Measurements from ENCODE around the gene GOLM1. TPM values are rescaled to one million over a fixed set of nuclear protein-coding genes. Genes with fewer than 3 reads are reported as not detected.

The GOLM1 gene
- total RNA-seq, 1 donor from 2014 or later = 149 TPM

DNA sequence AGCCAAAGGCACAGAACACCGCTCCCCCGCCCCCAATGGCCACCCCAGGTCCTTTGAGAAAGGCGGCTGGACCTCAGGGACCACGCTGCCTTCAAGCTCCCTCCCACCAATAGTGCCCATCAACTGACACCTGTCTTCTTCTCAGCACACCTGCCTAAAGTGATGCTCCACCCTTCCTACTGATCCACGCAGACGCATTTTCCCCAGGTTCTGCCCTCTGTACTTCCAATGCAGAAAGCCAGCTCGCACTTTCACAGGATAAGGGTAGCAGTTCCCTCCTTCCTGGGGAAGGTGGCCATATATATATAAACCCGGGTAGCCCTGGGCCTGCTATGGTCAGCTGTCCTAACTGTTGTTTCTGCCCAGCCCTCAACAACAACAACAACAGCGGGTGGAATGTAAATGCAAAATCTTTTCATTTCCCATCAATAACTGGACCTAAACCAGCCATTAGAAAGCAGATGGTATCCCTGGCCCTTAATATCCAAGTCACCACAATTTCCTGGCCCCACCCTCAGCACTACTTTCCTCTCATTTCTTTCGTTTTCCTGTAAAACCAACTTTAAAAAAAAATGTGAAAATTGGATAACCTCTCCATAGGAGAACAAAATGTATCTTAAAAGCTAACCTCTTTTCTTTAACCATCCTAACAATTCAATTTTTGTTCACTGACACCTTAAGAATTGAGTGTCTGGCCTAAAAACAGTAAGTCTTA is 1.7 kb downstream of the GOLM1 start:
- Mint-ChIP-seq H3K27ac (peak overlapping the region; percentile 75), H3K9me3 (no peaks in the 10 kb centered on the region), H3K36me3 (peaks cover 8% of the 10 kb centered on the region), H3K27me3 (no peaks in the 10 kb centered on the region), H3K4me3 (peak overlapping the region; percentile 81), H3K4me1 (ENCODE audit: unreplicated experiment) (peaks cover 36% of the 10 kb centered on the region)
- TF ChIP-seq, protein P1, sequence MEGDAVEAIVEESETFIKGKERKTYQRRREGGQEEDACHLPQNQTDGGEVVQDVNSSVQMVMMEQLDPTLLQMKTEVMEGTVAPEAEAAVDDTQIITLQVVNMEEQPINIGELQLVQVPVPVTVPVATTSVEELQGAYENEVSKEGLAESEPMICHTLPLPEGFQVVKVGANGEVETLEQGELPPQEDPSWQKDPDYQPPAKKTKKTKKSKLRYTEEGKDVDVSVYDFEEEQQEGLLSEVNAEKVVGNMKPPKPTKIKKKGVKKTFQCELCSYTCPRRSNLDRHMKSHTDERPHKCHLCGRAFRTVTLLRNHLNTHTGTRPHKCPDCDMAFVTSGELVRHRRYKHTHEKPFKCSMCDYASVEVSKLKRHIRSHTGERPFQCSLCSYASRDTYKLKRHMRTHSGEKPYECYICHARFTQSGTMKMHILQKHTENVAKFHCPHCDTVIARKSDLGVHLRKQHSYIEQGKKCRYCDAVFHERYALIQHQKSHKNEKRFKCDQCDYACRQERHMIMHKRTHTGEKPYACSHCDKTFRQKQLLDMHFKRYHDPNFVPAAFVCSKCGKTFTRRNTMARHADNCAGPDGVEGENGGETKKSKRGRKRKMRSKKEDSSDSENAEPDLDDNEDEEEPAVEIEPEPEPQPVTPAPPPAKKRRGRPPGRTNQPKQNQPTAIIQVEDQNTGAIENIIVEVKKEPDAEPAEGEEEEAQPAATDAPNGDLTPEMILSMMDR (conservative IDR thresholded peaks at IDR 0.05) = no peak
- no peak for DNase-seq (ENCODE audit: extremely low spot score, unreplicated experiment)

DNA sequence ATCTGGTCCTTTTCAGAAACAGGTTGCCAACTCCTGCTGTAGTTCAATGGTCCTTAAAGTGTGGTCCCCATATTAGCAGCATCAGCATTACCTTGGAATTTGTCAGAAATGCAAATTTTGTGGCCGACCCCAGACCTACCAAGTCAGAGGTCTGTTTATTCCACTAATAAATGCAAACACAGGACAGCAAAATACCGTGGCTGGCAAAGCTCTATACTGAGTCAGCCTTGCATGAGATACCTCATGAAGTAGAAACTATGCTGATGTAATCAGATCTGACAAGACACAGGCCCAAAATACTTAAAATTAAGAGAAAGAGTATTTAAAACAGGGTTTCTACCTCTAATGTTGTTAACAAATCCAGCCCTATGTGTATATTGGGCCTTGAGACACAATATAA is 3.0 kb downstream of the GOLM1 start:
- peaks cover 40% of the 10 kb centered on the region for H3K4me1 Mint-ChIP-seq (ENCODE audit: unreplicated experiment)
- peak overlapping the region; percentile 71 for H3K27ac Mint-ChIP-seq
- peak overlapping the region; percentile 72 for H3K4me3 Mint-ChIP-seq
- TF ChIP-seq, protein P1 (conservative IDR thresholded peaks at IDR 0.05) = no peak
- no peaks in the 10 kb centered on the region for H3K9me3 Mint-ChIP-seq
- no peaks in the 10 kb centered on the region for H3K27me3 Mint-ChIP-seq
- H3K36me3 Mint-ChIP-seq = peaks cover 8% of the 10 kb centered on the region
- no peak for DNase-seq (ENCODE audit: extremely low spot score, unreplicated experiment)

DNA sequence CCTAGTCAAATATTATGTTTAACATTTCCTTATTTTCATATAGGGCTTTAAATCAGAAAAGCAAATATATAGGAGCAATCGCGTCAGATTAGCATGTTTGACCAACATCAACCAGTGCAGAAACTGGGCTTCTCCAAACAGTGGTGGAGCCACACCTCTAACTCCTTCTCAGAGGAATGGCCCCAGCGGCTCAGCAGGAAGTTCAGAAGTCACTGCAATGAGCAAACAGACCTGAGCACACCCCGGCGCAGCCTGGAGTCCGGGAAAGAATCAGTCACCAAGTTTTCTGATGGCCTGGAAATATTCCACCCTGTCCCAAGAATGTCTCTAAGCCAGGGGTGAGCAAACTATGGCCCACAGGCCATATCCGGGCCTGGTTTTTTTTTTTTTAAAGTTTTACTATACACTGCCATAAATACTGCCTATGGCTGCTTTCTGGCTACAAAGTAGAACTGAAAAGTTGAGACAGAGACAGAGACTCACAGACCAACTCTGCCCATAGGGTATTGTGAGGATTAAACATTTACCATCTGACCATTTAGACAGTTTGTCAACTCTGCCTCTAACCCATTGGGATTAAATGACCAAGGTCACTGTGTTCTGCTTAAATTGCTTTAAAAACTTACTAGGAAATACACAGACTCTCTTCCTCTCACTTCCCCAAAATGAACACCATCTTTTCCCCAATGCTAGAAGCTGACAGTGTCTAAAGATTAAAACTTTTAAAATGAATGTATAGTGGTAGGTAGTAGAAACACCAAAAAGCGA is 5.4 kb downstream of the GOLM1 start:
- H3K9me3 Mint-ChIP-seq = peaks cover 5% of the 10 kb centered on the region
- TF ChIP-seq, protein P1 (conservative IDR thresholded peaks at IDR 0.05) = no peak

DNA sequence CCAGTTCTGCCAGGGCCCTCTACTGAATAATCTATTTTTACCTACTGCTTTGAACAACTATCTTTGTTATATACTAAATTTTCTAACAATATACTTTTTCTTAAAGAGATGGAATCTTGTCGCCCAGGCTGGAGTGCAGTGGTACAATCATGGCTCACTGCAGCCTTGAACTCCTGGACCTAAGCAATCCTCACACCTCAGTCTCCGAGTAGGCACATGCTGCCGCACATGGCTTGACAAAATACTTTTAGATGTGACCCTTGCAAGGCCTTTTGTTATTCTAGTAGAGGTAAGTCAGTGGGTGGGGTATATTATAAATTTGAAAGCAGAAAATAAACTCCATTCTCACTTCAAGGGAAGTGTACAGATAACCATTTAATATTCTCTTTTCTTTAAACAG is 7.9 kb downstream of the GOLM1 start:
- no peak overlapping the region for H3K27ac Mint-ChIP-seq
- TF ChIP-seq, protein P1 (conservative IDR thresholded peaks at IDR 0.05) = no peak
- H3K27me3 Mint-ChIP-seq = no peaks in the 10 kb centered on the region
- peaks cover 25% of the 10 kb centered on the region for H3K4me1 Mint-ChIP-seq (ENCODE audit: unreplicated experiment)
- no peak overlapping the region for H3K4me3 Mint-ChIP-seq
- H3K36me3 Mint-ChIP-seq = peaks cover 33% of the 10 kb centered on the region
- DNase-seq (ENCODE audit: extremely low spot score, unreplicated experiment) = no peak
- H3K9me3 Mint-ChIP-seq = peaks cover 11% of the 10 kb centered on the region

More for the DNA sequence above, 5.4 kb downstream of the GOLM1 start:
- peak overlapping the region; percentile 74 for H3K4me3 Mint-ChIP-seq
- DNase-seq (ENCODE audit: extremely low spot score, unreplicated experiment) = no peak
- H3K36me3 Mint-ChIP-seq = peaks cover 20% of the 10 kb centered on the region
- no peaks in the 10 kb centered on the region for H3K27me3 Mint-ChIP-seq
- peaks cover 40% of the 10 kb centered on the region for H3K4me1 Mint-ChIP-seq (ENCODE audit: unreplicated experiment)
- H3K27ac Mint-ChIP-seq = peak overlapping the region; percentile 73

DNA sequence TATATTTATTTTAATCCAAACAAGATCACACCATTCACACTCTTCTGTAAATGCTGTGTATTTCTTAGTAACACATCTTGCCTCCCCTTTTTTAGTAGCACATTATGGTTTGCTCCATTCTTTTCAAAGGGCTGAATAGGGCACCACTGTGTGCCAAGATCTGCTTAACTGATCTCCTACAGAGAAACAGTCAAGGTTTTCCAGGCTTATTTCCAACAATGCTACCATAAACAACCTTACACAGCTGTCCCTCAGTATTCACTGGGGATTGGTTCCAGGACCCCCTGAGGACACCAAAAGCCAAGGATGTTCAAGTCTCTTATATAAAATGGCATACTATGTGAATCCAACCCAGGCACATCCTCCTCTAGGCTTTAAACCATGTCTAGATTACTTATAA is 16.5 kb downstream of the GOLM1 start:
- TF ChIP-seq, protein P1 (conservative IDR thresholded peaks at IDR 0.05) = no peak
- H3K9me3 Mint-ChIP-seq = peaks cover 6% of the 10 kb centered on the region
- peaks cover 29% of the 10 kb centered on the region for H3K4me1 Mint-ChIP-seq (ENCODE audit: unreplicated experiment)
- H3K36me3 Mint-ChIP-seq = peaks cover 32% of the 10 kb centered on the region
- no peak for DNase-seq (ENCODE audit: extremely low spot score, unreplicated experiment)
- no peaks in the 10 kb centered on the region for H3K27me3 Mint-ChIP-seq
- H3K27ac Mint-ChIP-seq = no peak overlapping the region
- H3K4me3 Mint-ChIP-seq = peak overlapping the region; percentile 26
